Loucy (cell line): ENCODE measurements around the gene NDUFS6.
A peak's percentile ranks its signal among the peaks of the same experiment; 100 is the strongest.

Experiments
- H2AFZ ChIP-seq: fragments of 200-600 bp; sonication (generic); 2 replicates; pipeline ENCODE4 v1.6.0; 2016; ENCODE audit warnings: antibody characterized with exemption, mild to moderate bottlenecking, low read length, moderate library complexity
- H3F3A ChIP-seq: fragments of 200-600 bp; 2 replicates; pipeline ENCODE4 v1.6.0; 2016; ENCODE audit warnings: antibody characterized with exemption, low read depth, mild to moderate bottlenecking
- H3K27me3 ChIP-seq: fragments of 200-600 bp; sonication (generic); 2 replicates; pipeline ENCODE4 v1.6.1; 2014; ENCODE audit warnings: low read length, mild to moderate bottlenecking; ENCODE audit not compliant: insufficient read depth, poor library complexity, severe bottlenecking
- H3K36me3 ChIP-seq: fragments of 200-600 bp; sonication (generic); 2 replicates; pipeline ENCODE4 v1.6.1; 2016; ENCODE audit warnings: low read length; ENCODE audit not compliant: insufficient read depth
- H3K4me1 ChIP-seq: fragments of 200-600 bp; sonication (generic); 2 replicates; pipeline ENCODE4 v1.5.1; 2014; ENCODE audit warnings: low read length, mild to moderate bottlenecking; ENCODE audit not compliant: insufficient read depth, poor library complexity, severe bottlenecking
- H3K4me2 ChIP-seq: fragments of 200-600 bp; sonication (generic); 2 replicates; pipeline ENCODE4 v1.6.0; 2014; ENCODE audit warnings: antibody characterized with exemption, low read length, low read depth, mild to moderate bottlenecking; ENCODE audit not compliant: poor library complexity, severe bottlenecking
- H3K4me3 ChIP-seq: fragments of 200-600 bp; sonication (generic); 2 replicates; pipeline ENCODE4 v1.5.1; 2014; ENCODE audit warnings: low read length, mild to moderate bottlenecking, mixed read lengths; ENCODE audit not compliant: poor library complexity, severe bottlenecking
- H3K79me2 ChIP-seq: fragments of 200-600 bp; sonication (generic); 2 replicates; pipeline ENCODE4 v1.6.1; 2014; ENCODE audit warnings: low read length; ENCODE audit not compliant: insufficient read depth
- H3K9ac ChIP-seq: fragments of 200-600 bp; sonication (generic); 2 replicates; pipeline ENCODE4 v1.6.0; 2014; ENCODE audit warnings: mild to moderate bottlenecking, low read depth, low read length, moderate library complexity; ENCODE audit not compliant: poor library complexity, severe bottlenecking
- H3K9me2 ChIP-seq: fragments of 200-600 bp; sonication (generic); replicated peaks from 2 replicates; pipeline ENCODE4 v1.6.1; 2016; ENCODE audit warnings: low read depth, low read length, mixed read lengths
- H3K9me3 ChIP-seq: fragments of 200-600 bp; sonication (generic); 2 replicates; pipeline ENCODE4 v1.6.1; 2014; ENCODE audit warnings: mild to moderate bottlenecking, antibody characterized with exemption, low read length, low read depth; ENCODE audit not compliant: insufficient read depth
- H4K20me1 ChIP-seq: fragments of 200-600 bp; sonication (generic); 2 replicates; pipeline ENCODE4 v1.6.0; 2014; ENCODE audit warnings: antibody characterized with exemption, low read length, mild to moderate bottlenecking; ENCODE audit not compliant: insufficient read depth, poor library complexity, severe bottlenecking
- CTCF ChIP-seq: fragments of 200-600 bp; sonication (generic); conservative IDR thresholded peaks from 2 replicates; pipeline ENCODE4 v1.5.1; 2014; ENCODE audit warnings: mild to moderate bottlenecking, antibody characterized with exemption, low read length
- EZH2phosphoT487 ChIP-seq: fragments of 200-600 bp; IDR thresholded peaks from 2 replicates; pipeline ENCODE4 v1.6.1; 2018; ENCODE audit warnings: antibody characterized with exemption, mild to moderate bottlenecking, moderate library complexity, borderline replicate concordance

The NDUFS6 gene

GRCh38 chr5:1791176-1791575 lies 10.0 kb upstream of the NDUFS6 start:
- no peaks in the 10 kb centered on the region for H4K20me1 ChIP-seq
- no peaks in the 10 kb centered on the region for H3K9me2 ChIP-seq
- no peaks in the 10 kb centered on the region for H3K79me2 ChIP-seq
- no peaks in the 10 kb centered on the region for H3K27me3 ChIP-seq
- H3K36me3 ChIP-seq, result no peaks in the 10 kb centered on the region
- peaks cover 3% of the 10 kb centered on the region; the same call in 1 of the 2 replicates for H3F3A ChIP-seq
- no peak overlapping the region for H3K4me2 ChIP-seq
- H3K9ac ChIP-seq, result no peak overlapping the region
- no peaks in the 10 kb centered on the region for H3K9me3 ChIP-seq
- no peak for TF ChIP-seq EZH2phosphoT487
- TF ChIP-seq CTCF, result no peak
- H3K4me3 ChIP-seq, result no peak overlapping the region
- peaks cover 25% of the 10 kb centered on the region for H3K4me1 ChIP-seq
- no peak overlapping the region for H2AFZ ChIP-seq

- Histone ChIP-seq H3K9me2 (no peaks in the 10 kb centered on the region), H3K9ac (peak overlapping the region; percentile 52), H3K9me3 (no peaks in the 10 kb centered on the region), H3K4me3 (peak overlapping the region; percentile 43), H2AFZ (no peak overlapping the region), H3F3A (peaks cover 3% of the 10 kb centered on the region; the same call in 1 of the 2 replicates), H4K20me1 (peaks cover 5% of the 10 kb centered on the region), H3K27me3 (no peaks in the 10 kb centered on the region), H3K79me2 (peaks cover 10% of the 10 kb centered on the region), H3K4me2 (peak overlapping the region; percentile 52), H3K36me3 (no peaks in the 10 kb centered on the region), H3K4me1 (peaks cover 31% of the 10 kb centered on the region)
- TF ChIP-seq CTCF (no peak), EZH2phosphoT487 (no peak)
These were observed 8.4 kb upstream of the NDUFS6 start for GRCh38 chr5:1792842-1793266.

GRCh38 chr5:1793301-1793740 lies 7.9 kb upstream of the NDUFS6 start:
- H3K9ac ChIP-seq, result peak overlapping the region; percentile 38
- peaks cover 35% of the 10 kb centered on the region for H3K4me1 ChIP-seq

More at GRCh38 chr5:1793301-1793740, 7.9 kb upstream of the NDUFS6 start:
- Histone ChIP-seq H3K4me3 (no peak overlapping the region), H3K79me2 (peaks cover 15% of the 10 kb centered on the region), H4K20me1 (peaks cover 10% of the 10 kb centered on the region), H3K36me3 (no peaks in the 10 kb centered on the region), H3K4me2 (peak overlapping the region; percentile 52), H3K9me3 (no peaks in the 10 kb centered on the region), H2AFZ (no peak overlapping the region), H3K9me2 (no peaks in the 10 kb centered on the region), H3F3A (peaks cover 3% of the 10 kb centered on the region; the same call in 1 of the 2 replicates), H3K27me3 (no peaks in the 10 kb centered on the region)
- TF ChIP-seq CTCF (no peak), EZH2phosphoT487 (no peak)
